Stimulated activated CD4-positive, alpha-beta T cell treated with anti-CD3 and anti-CD28 coated beads, Interleukin-2, amount 100 ng/mL, for 24 hours (primary cell): ENCODE results near the gene NCKAP1.
"Not testable (repeated sequence)": the region's sequence is repeated elsewhere in the genome, so short reads cannot be mapped to it uniquely, and the experiment has no call there.

Source experiments
- DNase-seq, 2 donors: peaks; one replicate each; pipeline ENCODE4 v3.0.0-alpha.2; 2020

Gene NCKAP1

GRCh38 chr2:183037553-183038340 lies 510 bp downstream of the NCKAP1 start:
- peak in 1 of 2 donors; percentile 45 for DNase-seq

- DNase-seq: no peak
These were observed 1.1 kb downstream of the NCKAP1 start for GRCh38 chr2:183037074-183037552.

DNA sequence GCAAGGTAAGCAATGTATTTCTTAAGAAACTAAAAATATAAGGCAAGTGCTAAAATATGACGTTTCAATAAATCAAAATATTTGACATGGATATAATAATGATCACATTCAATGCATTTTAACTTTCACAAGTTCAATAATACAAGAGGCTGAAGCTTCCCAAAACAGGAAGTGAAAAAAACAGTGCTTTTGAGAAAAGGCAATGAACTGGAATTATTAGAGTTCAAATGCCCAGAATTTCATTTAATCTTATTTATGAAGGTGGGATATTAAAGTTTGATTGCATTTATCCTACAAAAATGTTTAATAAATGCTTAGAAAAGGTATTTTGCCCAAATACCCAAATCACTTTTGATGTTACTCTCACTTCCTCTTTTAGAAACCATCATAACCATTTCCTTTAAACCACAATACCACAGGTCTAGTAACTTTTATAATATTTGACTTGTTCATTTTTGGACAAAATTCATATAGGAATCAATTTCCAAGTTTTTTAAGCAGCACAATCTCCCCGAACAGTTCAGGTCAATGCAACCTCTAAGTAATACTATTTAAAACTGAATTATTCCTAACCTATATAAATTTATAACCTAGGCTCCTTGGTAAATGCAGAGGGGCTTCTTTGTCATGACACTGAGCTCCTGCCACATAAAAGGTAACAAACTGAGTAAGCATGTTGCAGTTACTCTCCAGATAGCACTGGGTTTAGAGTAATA lies 2.1 kb downstream of the NCKAP1 start:
- no peak for DNase-seq

- no peak for DNase-seq
These were observed 2.8 kb downstream of the NCKAP1 start for GRCh38 chr2:183035298-183035953.

GRCh38 chr2:183034806-183035205 lies 3.5 kb downstream of the NCKAP1 start:
- no peak for DNase-seq

- DNase-seq: no peak
These were observed 4.3 kb downstream of the NCKAP1 start for GRCh38 chr2:183033951-183034350.

DNA sequence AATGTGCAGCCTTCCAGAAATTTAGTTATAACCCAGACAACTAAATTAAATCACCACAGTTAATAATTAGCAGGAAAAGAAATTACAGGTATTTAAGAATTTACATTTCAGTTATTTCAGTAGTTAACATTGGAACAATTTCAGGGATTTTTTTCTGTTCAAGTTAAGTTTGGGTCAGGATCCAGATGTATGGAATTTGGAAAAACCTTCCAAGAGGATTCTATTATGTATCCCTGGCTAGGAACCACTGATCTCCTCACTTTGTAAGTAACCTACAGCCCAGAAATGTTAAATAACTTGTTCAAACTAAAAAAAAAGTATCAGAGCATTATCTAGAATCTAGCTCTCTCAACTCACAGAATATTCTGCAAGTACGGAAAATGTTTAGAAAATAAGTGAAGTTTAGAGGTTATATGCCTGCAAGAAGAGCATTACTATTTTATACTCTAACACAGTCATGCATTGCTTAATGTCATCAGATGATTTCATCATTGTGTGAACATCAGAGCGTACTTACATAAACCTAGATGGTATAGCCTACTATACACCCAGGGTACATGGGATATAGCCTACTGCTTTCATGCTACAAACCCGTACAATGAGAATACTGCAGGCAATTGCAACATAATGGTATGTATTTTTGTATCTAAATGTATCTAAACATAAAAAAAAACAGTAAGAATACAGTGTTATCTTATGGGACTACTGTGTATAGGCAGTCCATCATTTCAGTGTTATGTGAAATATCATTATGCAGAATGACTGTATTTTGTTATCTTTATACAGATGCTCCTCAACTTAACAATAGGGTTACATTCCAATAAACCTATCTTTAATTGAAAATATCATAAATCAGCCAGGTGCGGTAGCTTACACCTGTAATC lies 6.1 kb downstream of the NCKAP1 start:
- no peak for DNase-seq

GRCh38 chr2:183029219-183029618 lies 9.0 kb downstream of the NCKAP1 start:
- no peak for DNase-seq

DNA sequence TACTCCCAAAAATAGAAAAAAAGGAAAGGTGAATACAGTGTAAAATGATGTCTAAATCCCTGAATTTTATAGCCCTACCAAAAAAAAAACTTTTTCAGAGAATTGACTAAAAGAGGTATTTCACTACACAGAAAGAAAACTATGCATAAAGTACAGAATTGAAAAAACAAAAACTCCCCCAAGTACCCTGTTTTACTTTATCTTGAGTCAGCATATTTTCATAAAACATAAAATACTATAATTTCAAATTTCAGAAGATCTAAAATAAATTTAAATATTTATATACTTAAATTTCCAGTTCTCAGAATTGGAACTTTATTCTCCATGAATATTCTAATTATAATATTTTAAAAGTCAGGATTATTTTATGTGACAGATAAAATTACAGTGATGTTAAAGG lies 10.1 kb downstream of the NCKAP1 start:
- no peak for DNase-seq

- no peak for DNase-seq
These were observed 10.8 kb downstream of the NCKAP1 start for GRCh38 chr2:183027443-183027842.

- no peak for DNase-seq
These were observed 11.8 kb downstream of the NCKAP1 start for GRCh38 chr2:183026424-183026823.

GRCh38 chr2:183025993-183026392 lies 12.3 kb downstream of the NCKAP1 start:
- DNase-seq: no peak

DNA sequence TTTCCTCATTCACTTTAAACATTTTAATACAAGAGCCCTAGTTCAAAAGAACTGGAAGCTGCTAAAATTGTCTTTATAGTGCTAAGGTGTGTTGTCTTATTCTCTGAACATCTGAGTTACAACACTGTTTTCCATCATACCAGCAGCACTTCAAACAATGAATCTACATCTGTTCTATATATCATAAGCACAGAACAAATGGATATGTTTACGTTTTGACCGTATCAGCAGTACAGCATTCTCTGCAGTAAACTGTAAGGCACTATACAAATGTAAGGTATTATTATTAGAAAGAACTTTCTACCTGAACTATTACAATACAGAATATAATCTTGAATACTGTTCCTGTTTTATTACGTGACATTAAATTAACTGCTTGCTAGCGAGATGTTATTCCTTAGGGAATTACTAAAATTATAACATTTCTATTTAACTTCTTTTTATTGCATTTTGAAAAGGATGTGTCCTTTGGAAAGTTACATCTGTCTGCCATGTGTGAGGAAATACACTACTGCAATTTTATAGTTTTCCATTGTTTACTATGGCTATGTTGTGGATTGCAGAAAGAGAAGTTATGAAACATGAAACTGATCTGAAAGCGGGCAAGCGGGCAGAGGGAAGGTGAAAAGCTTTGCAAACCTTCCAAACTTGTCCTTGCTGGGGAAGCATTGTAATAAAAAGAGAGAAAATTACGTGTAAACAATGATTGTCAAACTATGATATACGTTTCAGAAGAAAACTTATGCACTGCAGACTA lies 13.7 kb downstream of the NCKAP1 start:
- DNase-seq: no peak

GRCh38 chr2:183022711-183023110 lies 15.5 kb downstream of the NCKAP1 start:
- DNase-seq: no peak

DNA sequence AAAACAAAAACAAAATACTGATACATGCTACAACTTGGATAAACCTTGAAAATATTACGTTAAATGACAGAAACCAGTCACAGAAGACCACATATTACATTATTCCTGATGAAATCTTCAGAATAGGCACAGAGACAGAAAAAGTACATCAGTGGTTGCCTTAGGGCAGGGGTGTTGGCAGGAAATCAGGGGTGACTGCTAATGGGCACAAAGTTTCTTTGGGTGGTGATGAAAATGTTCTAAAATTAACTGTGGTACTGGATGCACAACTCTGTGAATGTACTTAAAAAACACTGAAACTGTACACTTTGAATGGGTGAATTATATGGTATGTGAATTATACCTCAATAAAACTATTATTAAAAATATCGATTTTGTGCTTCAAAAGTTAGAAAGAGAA lies 16.6 kb downstream of the NCKAP1 start:
- DNase-seq: no peak

GRCh38 chr2:183019718-183020442 lies 18.4 kb downstream of the NCKAP1 start:
- no peak for DNase-seq

GRCh38 chr2:183017845-183018244 lies 20.4 kb downstream of the NCKAP1 start:
- not testable (repeated sequence) for DNase-seq

DNA sequence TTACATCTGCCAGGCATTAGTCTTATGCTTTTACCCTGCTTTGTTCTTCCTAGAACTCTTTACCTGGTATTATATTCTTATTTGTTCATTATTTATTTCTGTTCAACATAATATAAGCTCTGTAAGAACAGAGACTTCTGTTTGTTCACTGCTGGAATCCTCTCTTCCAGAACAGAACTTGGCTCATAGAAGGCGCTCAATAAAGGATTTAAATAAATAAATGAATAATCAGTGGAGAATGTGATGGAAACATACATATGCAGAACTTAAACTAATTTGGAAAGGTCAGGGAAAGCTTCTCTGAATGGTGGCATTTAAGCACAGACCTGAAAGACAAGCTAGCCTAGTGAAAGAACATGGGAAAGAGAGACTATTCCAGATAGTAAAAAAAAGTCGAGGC lies 24.3 kb downstream of the NCKAP1 start:
- DNase-seq: no peak

GRCh38 chr2:183011743-183012142 lies 26.5 kb downstream of the NCKAP1 start:
- DNase-seq: no peak

GRCh38 chr2:183010112-183010511 lies 28.1 kb downstream of the NCKAP1 start:
- no peak for DNase-seq

- no peak for DNase-seq
These were observed 28.9 kb downstream of the NCKAP1 start for GRCh38 chr2:183009249-183009899.
